Heart left ventricle (tissue), 16 donors: ENCODE data around the gene CACNA2D3. TPM values are rescaled to one million over a fixed set of nuclear protein-coding genes. Genes with fewer than 3 reads are reported as not detected.

Experiments
- ATAC-seq, 4 donors: fragments of 200-7000 bp; cut with Tn5 transposase; one replicate each; pipeline ENCODE4 v1.9.1; 2020 to 2022; ENCODE audit warnings: moderate library complexity in 4 of 4, mild to moderate bottlenecking in 3 of 4, moderate number of reproducible peaks in 1 of 4
- DNase-seq, 5 donors: peaks; one replicate each; pipeline ENCODE4 v3.0.0-alpha.2; 2020
- H3K27ac ChIP-seq, 12 donors: fragments of 200-600 bp; sonication (generic) in 4 of 12; one replicate each; pipeline versions ENCODE4 v1.5.0 to v1.8.0; 2016 to 2022; ENCODE audit warnings: mild to moderate bottlenecking in 2 of 12
- H3K27me3 ChIP-seq, 9 donors: fragments of 200-600 bp; sonication (generic) in 2 of 9; one replicate each; pipeline versions ENCODE4 v1.5.1 to v1.8.0; 2016 to 2022; ENCODE audit warnings: mild to moderate bottlenecking in 3 of 9
- H3K36me3 ChIP-seq, 9 donors: fragments of 200-600 bp; sonication (generic) in 2 of 9; one replicate each; pipeline versions ENCODE4 v1.5.0 to v1.8.0; 2018 to 2022; ENCODE audit warnings: mild to moderate bottlenecking in 2 of 9
- H3K4me1 ChIP-seq, 12 donors: fragments of 200-600 bp; sonication (generic) in 4 of 12; one replicate each; pipeline versions ENCODE4 v1.5.0 to v1.8.0; 2016 to 2022; ENCODE audit warnings: mild to moderate bottlenecking in 3 of 12
- H3K4me3 ChIP-seq, 12 donors: fragments of 200-600 bp; sonication (generic) in 4 of 12; one replicate each; pipeline versions ENCODE4 v1.5.0 to v1.8.0; 2017 to 2022; ENCODE audit warnings: mild to moderate bottlenecking in 9 of 12, moderate library complexity in 4 of 12
- H3K9me3 ChIP-seq, 12 donors: fragments of 200-600 bp; sonication (generic) in 4 of 12; one replicate each; pipeline versions ENCODE4 v1.5.0 to v1.8.0; 2016 to 2022; ENCODE audit warnings: mild to moderate bottlenecking in 1 of 12
- CTCF ChIP-seq, 12 donors: fragments of 200-600 bp; sonication (generic) in 4 of 12; IDR thresholded peaks; one replicate each; pipeline versions ENCODE4 v1.5.0 to v1.8.0; 2018 to 2022; ENCODE audit warnings: antibody characterized with exemption in 12 of 12, mild to moderate bottlenecking in 5 of 12
- POLR2A ChIP-seq, 2 donors: fragments of 450-650 bp; IDR thresholded peaks; one replicate each; pipeline ENCODE4 v1.6.1; 2017; ENCODE audit warnings: antibody characterized with exemption in 2 of 2, mild to moderate bottlenecking in 2 of 2, moderate library complexity in 2 of 2
- WGBS, 4 donors: extraction: QIAGEN DNeasy Blood & Tissue Kit in 2 of 4; methylation state at CpG; one replicate each; pipeline versions ENCODE4 v1.1.5 to v1.1.7; 2013 to 2018; 5-methylcytosine and 5-hydroxymethylcytosine counted together
- intact Hi-C, 10 donors: fragments of 100-400 bp; cut with DNase I; formaldehyde crosslinking; loops; one replicate each; pipeline versions ENCODE4 v1.11.1 to v1.14.2; 2022
- polyA plus RNA-seq, 2 donors: library from polyadenylated mRNA; stranded (reverse); fragments of 200-250 nt; gene quantifications; one replicate each; pipeline ENCODE4 v1.2.3, GENCODE V29; 2013
- total RNA-seq, 9 donors: library from RNA; depleted of rRNA in 2 of 9; stranded (reverse); fragments of >200 nt in 2 of 9; fragmentation: NEBNext Ultra II Directional in 3 of 9; extraction: Animal tissue kit (Norgen Biotek cat#: 25700) in 3 of 9; gene quantifications; one replicate each; pipeline versions ENCODE4 v1.1.0 to v1.2.4, GENCODE V29; 2016 to 2023
- donor health status: ischemic (EF 13 %, LVEDD 7.1; RV severe dilation, severe dysfunction).
- donor health status: healthy with polysubstance abuse.
- donor health status: DM: no; HTN: yes; CAD: no.
- donor health status: DM: no; HTN: no; CAD: no.
- donor health status: ischemic (EF 25% LVEDD 6.9; RV normal size, moderate dysfunction).
- donor health status: ischemic (EF 25% LVEDD 5.7; RV mildly dilated, moderate dysfunction).
- donor health status: healthy.
- donor health status: DM: yes; HTN: yes; CAD: no.
- donor health status: ischemic (EF 35%, LVEDD 5.7; RV mildly dilated, moderate dysfunction).
- donor health status: nonischemic (EF 11% LVEDD 7.7; RV severe dilation, severe dysfunction).
- donor health status: DM: yes; HTN: yes; CAD: no.
- donor health status: PGD.
- donor health status: ischemic (EF 29% LVEDD 5.4; RV normal size, mild dysfunction).
- donor health status: nonischemic (EF 23%, LVEDD 6.1; RV moderate dilation, normal function).

CACNA2D3 gene
- total and polyA plus RNA-seq, 11 donors, result 0.17 to 25.1 (median 12.8) TPM

GRCh38 chr3:54309601-54310000, 187.2 kb downstream of the CACNA2D3 start:
- H3K27ac ChIP-seq, result no peak overlapping the region
- no peaks in the 10 kb centered on the region for H3K27me3 ChIP-seq
- 42 to 80% (median 60%) methylated on average over 6 of the region's 6 CpGs for WGBS, 4 donors
- no peak overlapping the region for H3K4me3 ChIP-seq
- ATAC-seq, result no peak
- H3K36me3 ChIP-seq, result no peaks in the 10 kb centered on the region
- intact Hi-C loops, result no loop called here
- TF ChIP-seq POLR2A (IDR thresholded peaks at IDR 0.05) (no peak), CTCF (IDR thresholded peaks at IDR 0.05) (no peak)
- no peak for DNase-seq
- H3K4me1 ChIP-seq, result no peaks in the 10 kb centered on the region
- peaks cover 0 to 6% (median 0%) of the 10 kb centered on the region in 12 donors for H3K9me3 ChIP-seq

GRCh38 chr3:54311211-54311747, 188.9 kb downstream of the CACNA2D3 start:
- WGBS, 4 donors, result 79 to 84% (median 83%) methylated on average over 6 of the region's 6 CpGs

GRCh38 chr3:54312156-54312899, 190.0 kb downstream of the CACNA2D3 start:
- TF ChIP-seq CTCF (IDR thresholded peaks at IDR 0.05), result no peak
- Histone ChIP-seq H3K27ac (no peak overlapping the region), H3K36me3 (no peaks in the 10 kb centered on the region), H3K4me3 (no peak overlapping the region), H3K27me3 (no peaks in the 10 kb centered on the region), H3K9me3 (peaks cover 0 to 6% (median 0%) of the 10 kb centered on the region in 12 donors), H3K4me1 (no peaks in the 10 kb centered on the region)
- DNase-seq (no peak), ATAC-seq (no peak)
- intact Hi-C loops, result no loop called here
- 57 to 60% (median 58%) methylated on average over 9 of the region's 9 CpGs for WGBS, 4 donors

More at GRCh38 chr3:54311211-54311747, 188.9 kb downstream of the CACNA2D3 start:
- intact Hi-C loops, result no loop called here
- no peak overlapping the region for H3K4me3 ChIP-seq
- TF ChIP-seq CTCF (IDR thresholded peaks at IDR 0.05), result no peak
- TF ChIP-seq POLR2A (IDR thresholded peaks at IDR 0.05), result no peak
- DNase-seq, result no peak
- peaks cover 0 to 6% (median 0%) of the 10 kb centered on the region in 12 donors for H3K9me3 ChIP-seq
- no peak overlapping the region for H3K27ac ChIP-seq
- no peaks in the 10 kb centered on the region for H3K36me3 ChIP-seq
- no peaks in the 10 kb centered on the region for H3K4me1 ChIP-seq
- no peaks in the 10 kb centered on the region for H3K27me3 ChIP-seq
- no peak for ATAC-seq

- intact Hi-C loops, result no loop called here
- DNase-seq, result no peak
- no peaks in the 10 kb centered on the region for H3K4me1 ChIP-seq
- 76 to 82% (median 81%) methylated on average over 5 of the region's 5 CpGs for WGBS, 4 donors
- no peak for ATAC-seq
- H3K27ac ChIP-seq, result no peak overlapping the region
- no peaks in the 10 kb centered on the region for H3K27me3 ChIP-seq
- H3K4me3 ChIP-seq, result no peak overlapping the region
- H3K36me3 ChIP-seq, result no peaks in the 10 kb centered on the region
- TF ChIP-seq CTCF (IDR thresholded peaks at IDR 0.05), result no peak
- no peak for TF ChIP-seq POLR2A (IDR thresholded peaks at IDR 0.05)
- peaks cover 0 to 3% (median 0%) of the 10 kb centered on the region in 12 donors for H3K9me3 ChIP-seq
These were observed 191.1 kb downstream of the CACNA2D3 start for GRCh38 chr3:54313418-54313817.
